CD14-positive monocyte (primary cell): ENCODE measurements around the gene ITGB1. TPM values are rescaled to one million over a fixed set of nuclear protein-coding genes. Genes with fewer than 3 reads are reported as not detected.
A peak's percentile ranks its signal among the peaks of the same experiment; 100 is the strongest.

Experiments
- DNase-seq, 3 donors: peaks; one replicate each; pipeline ENCODE4 v3.0.0-alpha.2; 2011 to 2022
- H2AFZ ChIP-seq: 2 replicates; pipeline ENCODE4 v1.6.0; 2012; ENCODE audit warnings: mild to moderate bottlenecking, low read depth, low read length, inconsistent platforms; ENCODE audit not compliant: insufficient read depth, poor library complexity, severe bottlenecking
- H3K27ac ChIP-seq, 2 donors: 1 replicate in 1 of 2; 2 replicates in 1 of 2; pipeline ENCODE4 v1.5.1; 2012 to 2013; ENCODE audit warnings: low read length in 2 of 2, control low read depth in 1 of 2, inconsistent platforms in 1 of 2, low read depth in 1 of 2, mild to moderate bottlenecking in 1 of 2
- H3K27me3 ChIP-seq, 2 donors: one replicate each; pipeline versions ENCODE4 v1.6.0 to v1.6.1; 2011 to 2013; ENCODE audit warnings: low read length in 2 of 2; ENCODE audit not compliant: control insufficient read depth in 2 of 2, insufficient read depth in 2 of 2
- H3K36me3 ChIP-seq, 2 donors: replicated peaks in 1 of 2; 1 replicate in 1 of 2; 2 replicates in 1 of 2; pipeline versions ENCODE4 v1.5.1 to v1.6.1; 2012 to 2013; ENCODE audit warnings: low read length in 2 of 2, control low read depth in 1 of 2, inconsistent platforms in 1 of 2, mild to moderate bottlenecking in 1 of 2; ENCODE audit not compliant: insufficient read depth in 2 of 2, control insufficient read depth in 1 of 2
- H3K4me1 ChIP-seq, 2 donors: 1 replicate in 1 of 2; 2 replicates in 1 of 2; pipeline versions ENCODE4 v1.5.1 to v1.6.1; 2012 to 2013; ENCODE audit warnings: low read length in 2 of 2, control low read depth in 1 of 2, inconsistent platforms in 1 of 2, mild to moderate bottlenecking in 1 of 2, moderate library complexity in 1 of 2; ENCODE audit not compliant: insufficient read depth in 2 of 2, control insufficient read depth in 1 of 2
- H3K4me2 ChIP-seq: replicated peaks from 2 replicates; pipeline ENCODE3; 2012; ENCODE audit warnings: low read length, moderate library complexity, mild to moderate bottlenecking; ENCODE audit not compliant: poor library complexity, severe bottlenecking; ENCODE audit errors: extremely low read depth
- H3K4me3 ChIP-seq, 3 experiments: fragments of 200-600 bp in 1 of 3; sonication (generic) in 1 of 3; replicated peaks in 1 of 3; 1 replicate in 2 of 3; 2 replicates in 1 of 3; pipeline ENCODE4 v1.5.1; 2011 to 2013; ENCODE audit warnings: low read length in 3 of 3, mild to moderate bottlenecking in 3 of 3, control low read depth in 2 of 3, low read depth in 2 of 3, inconsistent platforms in 1 of 3, moderate library complexity in 1 of 3
- H3K79me2 ChIP-seq: 2 replicates; pipeline ENCODE4 v1.6.0; 2012; ENCODE audit warnings: mild to moderate bottlenecking, control low read depth, inconsistent platforms, low read length, moderate library complexity; ENCODE audit not compliant: insufficient read depth
- H3K9ac ChIP-seq: 2 replicates; pipeline ENCODE4 v1.6.0; 2017; ENCODE audit warnings: low read length, mild to moderate bottlenecking; ENCODE audit not compliant: insufficient read depth, poor library complexity, severe bottlenecking
- H3K9me3 ChIP-seq, 2 donors: replicated peaks in 1 of 2; 1 replicate in 1 of 2; 2 replicates in 1 of 2; pipeline versions ENCODE4 v1.5.1 to v1.6.1; 2012 to 2013; ENCODE audit warnings: low read length in 2 of 2, control low read depth in 1 of 2; ENCODE audit not compliant: control insufficient read depth in 1 of 2, insufficient read depth in 1 of 2
- H4K20me1 ChIP-seq: 2 replicates; pipeline ENCODE4 v1.6.0; 2012; ENCODE audit warnings: mild to moderate bottlenecking, low read length, control low read depth, moderate library complexity; ENCODE audit not compliant: insufficient read depth
- H3K27ac Mint-ChIP-seq, 7 donors: one replicate each; pipeline ENCODE4 v1.8.0; 2020; ENCODE audit warnings: mild to moderate bottlenecking in 7 of 7, mixed read lengths in 7 of 7, moderate library complexity in 6 of 7, inconsistent platforms in 2 of 7
- H3K27me3 Mint-ChIP-seq, 3 donors: one replicate each; pipeline ENCODE4 v1.8.0; 2021 to 2022; ENCODE audit warnings: low read depth in 3 of 3, mild to moderate bottlenecking in 3 of 3, mixed read lengths in 3 of 3, moderate library complexity in 3 of 3, inconsistent platforms in 1 of 3
- H3K36me3 Mint-ChIP-seq, 2 donors: one replicate each; pipeline ENCODE4 v1.8.0; 2020; ENCODE audit warnings: mixed read lengths in 2 of 2, inconsistent platforms in 1 of 2, mild to moderate bottlenecking in 1 of 2
- H3K4me1 Mint-ChIP-seq: one replicate; pipeline ENCODE4 v1.8.0; 2020; ENCODE audit warnings: mild to moderate bottlenecking, mixed read lengths
- H3K4me3 Mint-ChIP-seq, 2 donors: one replicate each; pipeline ENCODE4 v1.8.0; 2020; ENCODE audit warnings: mild to moderate bottlenecking in 2 of 2, mixed read lengths in 2 of 2, moderate library complexity in 1 of 2
- H3K9me3 Mint-ChIP-seq, 7 donors: one replicate each; pipeline ENCODE4 v1.8.0; 2020 to 2022; ENCODE audit warnings: mixed read lengths in 7 of 7, mild to moderate bottlenecking in 6 of 7, moderate library complexity in 6 of 7, inconsistent platforms in 2 of 7
- CTCF ChIP-seq: fragments of 200-600 bp; IDR thresholded peaks from one replicate; pipeline ENCODE4 v1.8.0; 2022; ENCODE audit warnings: antibody characterized with exemption, mild to moderate bottlenecking
- WGBS: methylation state at CpG from one replicate; pipeline ENCODE4 v1.1.5; 2013; ENCODE audit warnings: missing lambda C conversion rate; ENCODE audit not compliant: insufficient coverage; 5-methylcytosine and 5-hydroxymethylcytosine counted together
- intact Hi-C, 2 donors: fragments of 100-400 bp; cut with micrococcal nuclease; formaldehyde crosslinking; loops; one replicate each; pipeline versions ENCODE4 v1.15.0 to v1.15.1; 2023
- polyA plus RNA-seq, 3 donors: library from polyadenylated mRNA; depleted of rRNA in 1 of 3; unstranded in 2 of 3; stranded (reverse) in 1 of 3; fragments of 300-500 nt in 2 of 3; fragments of >200 nt in 1 of 3; fragmentation: Illumina TruSeq in 2 of 3; gene quantifications; 1 replicate in 2 of 3; 2 replicates in 1 of 3; pipeline ENCODE4 v1.2.3, GENCODE V29; 2012 to 2021

Gene ITGB1
- polyA plus RNA-seq, 3 donors = 58.2 to 157 (median 127) TPM

GRCh38 chr10:32963096-32963495 is 5.1 kb upstream of the ITGB1 start:
- peak in 2 of 3 donors; percentile 20 to 40 for DNase-seq
- Mint-ChIP-seq H3K27ac (no peak overlapping the region), H3K9me3 (peaks cover 0 to 4% (median 0%) of the 10 kb centered on the region in 7 donors), H3K36me3 (no peaks in the 10 kb centered on the region), H3K4me3 (no peak overlapping the region), H3K27me3 (peaks cover 0 to 3% (median 0%) of the 10 kb centered on the region in 3 donors), H3K4me1 (peaks cover 37% of the 10 kb centered on the region)
- intact Hi-C loops = no loop called here
- Histone ChIP-seq H3K9me3 (no peaks in the 10 kb centered on the region), H3K4me2 (no peak overlapping the region), H3K27ac (no peak overlapping the region), H2AFZ (no peak overlapping the region), H3K4me3 (no peak overlapping the region), H3K4me1 (peaks cover 24 to 43% of the 10 kb centered on the region in 2 donors), H3K9ac (no peak overlapping the region), H3K27me3 (no peaks in the 10 kb centered on the region), H3K79me2 (no peaks in the 10 kb centered on the region), H4K20me1 (no peaks in the 10 kb centered on the region), H3K36me3 (no peaks in the 10 kb centered on the region)
- TF ChIP-seq CTCF = no peak
- WGBS = no CpG with 5 or more reads among the region's 3 CpGs

- peaks cover 0 to 3% (median 0%) of the 10 kb centered on the region in 3 donors for H3K27me3 Mint-ChIP-seq
- H3K36me3 ChIP-seq = no peaks in the 10 kb centered on the region
- peaks cover 37% of the 10 kb centered on the region for H3K4me1 Mint-ChIP-seq
- H3K4me2 ChIP-seq = peak overlapping the region; percentile 40
- H2AFZ ChIP-seq = no peak overlapping the region
- H3K27ac Mint-ChIP-seq = peak overlapping the region in 3 of 7 donors; percentile 86 to 95 (median 93)
- H3K27me3 ChIP-seq = no peaks in the 10 kb centered on the region
- H3K79me2 ChIP-seq = peaks cover 2% of the 10 kb centered on the region
- H3K4me1 ChIP-seq = peaks cover 24 to 43% of the 10 kb centered on the region in 2 donors
- H3K36me3 Mint-ChIP-seq = no peaks in the 10 kb centered on the region
- intact Hi-C loops = no loop called here
- no CpG with 5 or more reads among the region's 4 CpGs for WGBS
- H3K4me3 ChIP-seq = peak overlapping the region in 1 of 3 experiments; percentile 48
- H4K20me1 ChIP-seq = no peaks in the 10 kb centered on the region
- no peak overlapping the region for H3K9ac ChIP-seq
- H3K4me3 Mint-ChIP-seq = no peak overlapping the region
- peaks cover 0 to 4% (median 0%) of the 10 kb centered on the region in 7 donors for H3K9me3 Mint-ChIP-seq
- H3K27ac ChIP-seq = peak overlapping the region in 1 of 2 donors; percentile 85
- no peak for TF ChIP-seq CTCF
- H3K9me3 ChIP-seq = no peaks in the 10 kb centered on the region
- no peak for DNase-seq
These were observed 4.5 kb upstream of the ITGB1 start for GRCh38 chr10:32962521-32962920.
